GM18508 (cell line): ENCODE data around the gene TSC2.
"Not testable (repeated sequence)": the region's sequence is repeated elsewhere in the genome, so short reads cannot be mapped to it uniquely, and the experiment has no call there.

Source experiments
- ATAC-seq: cut with Tn5 transposase; IDR thresholded peaks from one replicate; pipeline ENCODE4 v1.9.1; 2021; ENCODE audit warnings: moderate number of reproducible peaks; ENCODE audit not compliant: insufficient read depth, unreplicated experiment

The TSC2 gene

DNA sequence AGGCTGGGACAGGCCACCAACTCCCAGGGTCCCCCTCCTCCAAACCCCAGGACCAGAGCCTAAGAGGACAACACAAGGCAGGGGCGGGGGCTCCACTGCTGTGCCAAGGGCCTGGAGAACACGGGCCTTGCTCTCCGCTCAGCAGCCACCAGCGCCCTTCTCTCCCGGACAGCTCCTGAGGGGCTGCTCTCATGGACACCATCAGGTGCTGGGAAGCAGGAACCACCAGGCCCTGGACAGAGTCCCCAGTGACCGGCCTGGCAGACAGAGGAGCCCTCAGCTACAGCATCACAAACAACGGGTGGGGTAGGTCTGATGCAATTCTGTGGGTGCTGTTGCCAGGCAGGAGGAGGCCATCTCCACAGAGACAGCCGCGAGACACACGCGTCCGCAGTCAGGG lies 86.0 kb downstream of the TSC2 start:
- not testable (repeated sequence) for ATAC-seq

DNA sequence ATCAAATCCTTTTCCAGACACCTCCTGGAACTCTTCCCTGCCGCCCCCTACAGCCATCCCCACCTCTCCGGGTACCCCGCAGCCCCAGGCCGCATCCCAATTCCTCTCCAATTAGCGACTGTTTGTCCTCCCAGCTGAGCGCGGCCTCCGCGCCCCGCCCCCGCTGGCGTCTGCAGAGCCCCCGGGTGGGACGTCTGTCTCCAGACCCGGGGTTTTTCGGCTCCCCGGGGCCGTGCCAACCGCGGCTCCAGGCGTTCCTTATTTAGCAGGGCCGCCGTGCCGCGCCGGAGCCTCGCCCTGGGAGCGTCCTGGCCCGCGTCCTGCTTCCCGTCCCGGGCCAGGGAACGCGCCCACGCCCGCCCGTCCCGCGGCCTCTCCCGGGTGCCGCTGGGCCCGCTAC lies 87.3 kb downstream of the TSC2 start:
- ATAC-seq = not testable (repeated sequence)

DNA sequence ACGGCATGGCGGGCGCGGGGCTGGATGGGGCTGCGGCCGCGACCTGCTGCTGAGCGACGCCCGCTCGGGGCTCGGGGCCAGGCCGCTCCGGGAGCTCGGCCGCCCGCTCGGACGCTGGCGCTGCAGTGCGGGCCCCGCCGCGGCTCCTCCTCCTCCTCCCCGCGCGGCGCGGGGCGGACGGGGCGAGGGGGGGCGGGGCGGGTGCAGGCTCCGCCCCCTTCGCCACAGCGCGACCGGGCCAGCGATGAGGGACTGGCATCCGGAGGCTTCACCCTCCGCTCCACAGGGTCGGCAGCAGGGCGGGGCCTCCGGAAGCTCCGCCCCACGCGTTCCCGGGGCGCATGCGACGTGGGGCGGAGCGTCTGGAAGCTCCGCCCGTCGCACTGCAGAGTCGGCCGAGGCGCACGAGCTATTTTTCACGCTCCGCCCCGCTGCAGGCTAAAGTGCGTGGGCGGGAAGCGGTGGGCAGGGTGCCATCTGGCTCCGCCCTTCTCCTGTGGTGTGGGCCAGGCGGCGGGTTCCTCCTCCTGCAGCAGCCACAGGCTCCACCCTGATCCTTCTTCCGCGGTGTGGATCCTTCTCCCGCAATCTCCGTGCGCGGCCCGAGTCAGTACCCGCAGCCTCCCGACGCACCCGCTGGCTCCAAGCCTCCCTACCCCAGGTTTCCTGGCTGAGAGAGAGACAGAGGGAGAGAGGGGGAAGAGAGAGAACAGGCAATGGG lies 88.1 kb downstream of the TSC2 start, which contains the start of gene PKD1:
Gene PKD1, minus strand, starts transcription at position 129 of the 721 bp plus-strand sequence. CDS start 209 bp downstream, outside the sequence.
- not testable (repeated sequence) for ATAC-seq
